Measurements from ENCODE around the gene COX8A. TPM values are rescaled to one million over a fixed set of nuclear protein-coding genes. Genes with fewer than 3 reads are reported as not detected.

Gene COX8A
- total and polyA plus RNA-seq, 2 of the 13 experiments (the other 11 are each of a cell fraction or from before 2014, with no cell fraction given), result 202 to 406 TPM

DNA sequence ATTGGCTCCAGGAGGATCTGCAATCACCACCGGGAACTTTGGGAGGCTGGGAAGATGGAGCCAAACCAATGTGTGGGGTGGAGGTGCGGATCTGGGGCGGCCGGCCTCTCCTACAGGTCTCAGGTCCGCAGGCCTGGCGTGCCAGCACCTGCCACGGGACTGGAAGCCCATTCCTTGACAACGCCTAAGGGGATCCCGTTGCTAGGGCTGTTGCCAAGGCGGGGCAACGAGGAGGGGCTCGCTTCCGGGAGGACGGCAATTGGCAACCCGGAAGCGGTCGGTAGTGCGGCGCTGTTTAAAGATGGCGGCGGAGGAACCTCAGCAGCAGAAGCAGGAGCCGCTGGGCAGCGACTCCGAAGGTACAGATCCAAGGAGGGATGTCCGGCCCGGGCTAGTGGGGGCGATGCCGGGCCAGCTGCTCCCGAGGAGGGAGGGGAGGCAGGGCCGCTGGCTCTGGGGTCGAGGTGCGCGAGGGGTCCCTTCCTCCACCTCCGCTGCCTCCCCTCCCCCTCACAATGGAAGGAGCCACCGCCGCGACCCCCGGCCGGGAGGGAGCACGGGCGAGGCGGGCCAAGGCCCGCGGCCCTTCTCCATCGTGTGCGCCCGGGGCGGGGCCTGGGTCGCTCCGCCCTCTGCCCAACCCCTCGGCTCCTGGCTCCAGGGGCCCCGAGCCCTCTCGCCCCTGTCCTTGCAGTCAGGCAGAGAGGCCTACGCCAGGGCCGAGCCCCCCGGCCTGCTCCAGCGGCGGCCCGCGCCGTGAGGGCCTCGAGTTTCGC is 11.9 kb downstream of the COX8A start, which contains the start of gene OTUB1 (continued):
- TF ChIP-seq YY1 (IDR thresholded peaks at IDR 0.05; ENCODE audit: insufficient read depth, insufficient replicate concordance, low read depth, low read length) (peak; percentile 96), ZNF768 (CRISPR knock-in tag; IDR thresholded peaks at IDR 0.05) (peak; percentile 41; the same call in 1 of the 2 replicates), ZSCAN22 (CRISPR knock-in tag; IDR thresholded peaks at IDR 0.05) (no peak; the same call in 1 of the 2 replicates), PHF21A (CRISPR knock-in tag; IDR thresholded peaks at IDR 0.05) (0 out of 2 replicates have a peak, but pooled peaks have one; percentile 7), FOXA1 (IDR thresholded peaks at IDR 0.05) (no peak), FOXA1 (CRISPR knock-in tag; IDR thresholded peaks at IDR 0.05) (0 out of 2 replicates have a peak, but pooled peaks have one; percentile 48), POLR2A (IDR thresholded peaks at IDR 0.05; ENCODE audit: insufficient read depth in 1 of 2, low read depth in 2 of 2, low read length in 2 of 2) (peak; percentile 81 to 87), TCF7L2 (IDR thresholded peaks at IDR 0.05; ENCODE audit: low read depth, low read length) (no peak), ZEB1 (IDR thresholded peaks at IDR 0.05; ENCODE audit: insufficient replicate concordance, low read depth) (no peak), ZBTB3 (CRISPR knock-in tag; IDR thresholded peaks at IDR 0.05; ENCODE audit: borderline replicate concordance, low read depth) (peak; percentile 74; the same call in 1 of the 2 replicates), NFE2L1 (CRISPR knock-in tag; IDR thresholded peaks at IDR 0.05; ENCODE audit: borderline replicate concordance) (no peak), GTF3A (CRISPR knock-in tag; conservative IDR thresholded peaks at IDR 0.05) (0 out of 2 replicates have a peak, but pooled peaks have one; percentile 10), WIZ (CRISPR knock-in tag; IDR thresholded peaks at IDR 0.05) (0 out of 2 replicates have a peak, but pooled peaks have one; percentile 50), AGO1 (IDR thresholded peaks at IDR 0.05; ENCODE audit: low read depth, low read length, poor library complexity, severe bottlenecking) (peak; percentile 8), NCOA5 (CRISPR knock-in tag; IDR thresholded peaks at IDR 0.05) (no peak), ZNF772 (CRISPR knock-in tag; IDR thresholded peaks at IDR 0.05) (peak; percentile 78; the same call in 1 of the 2 replicates), SNRNP70 (IDR thresholded peaks at IDR 0.05; ENCODE audit: low read depth, low read length) (no peak), SPEN (CRISPR knock-in tag; IDR thresholded peaks at IDR 0.05; ENCODE audit: low read depth) (peak; percentile 93), ARNTL (CRISPR knock-in tag; IDR thresholded peaks at IDR 0.05) (0 out of 2 replicates have a peak, but pooled peaks have one; percentile 55), RNF2 (conservative IDR thresholded peaks at IDR 0.05; ENCODE audit: low read depth) (no peak), POLR2AphosphoS2 (IDR thresholded peaks at IDR 0.05; ENCODE audit: low read depth, low read length) (no peak), FOXM1 (CRISPR knock-in tag; IDR thresholded peaks at IDR 0.05) (0 out of 2 replicates have a peak, but pooled peaks have one; percentile 37), PRPF4 (IDR thresholded peaks at IDR 0.05; ENCODE audit: low read depth, low read length, poor library complexity, severe bottlenecking) (peak; percentile 53), ZNF761 (CRISPR knock-in tag; conservative IDR thresholded peaks at IDR 0.05) (0 out of 2 replicates have a peak, but pooled peaks have one; percentile 48), ARID3A (IDR thresholded peaks at IDR 0.05; ENCODE audit: low read depth, low read length) (no peak), ZNF552 (CRISPR knock-in tag; IDR thresholded peaks at IDR 0.05; ENCODE audit: borderline replicate concordance) (no peak; the same call in 1 of the 2 replicates)
- TF ChIP-seq, protein P1, sequence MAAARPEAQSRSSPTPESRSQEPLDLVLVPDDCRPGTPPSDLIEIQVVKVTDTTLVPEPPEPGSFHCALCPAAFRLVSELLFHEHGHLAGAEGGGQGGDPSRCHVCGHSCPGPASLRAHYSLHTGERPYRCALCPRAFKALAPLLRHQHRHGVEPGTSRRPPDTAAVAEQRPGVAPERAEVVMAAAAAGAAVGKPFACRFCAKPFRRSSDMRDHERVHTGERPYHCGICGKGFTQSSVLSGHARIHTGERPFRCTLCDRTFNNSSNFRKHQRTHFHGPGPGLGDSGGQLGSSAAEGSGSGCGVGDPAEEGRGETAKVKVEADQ (CRISPR knock-in tag; IDR thresholded peaks at IDR 0.05; ENCODE audit: borderline replicate concordance), result peak; percentile 88
- TF ChIP-seq, protein P2, sequence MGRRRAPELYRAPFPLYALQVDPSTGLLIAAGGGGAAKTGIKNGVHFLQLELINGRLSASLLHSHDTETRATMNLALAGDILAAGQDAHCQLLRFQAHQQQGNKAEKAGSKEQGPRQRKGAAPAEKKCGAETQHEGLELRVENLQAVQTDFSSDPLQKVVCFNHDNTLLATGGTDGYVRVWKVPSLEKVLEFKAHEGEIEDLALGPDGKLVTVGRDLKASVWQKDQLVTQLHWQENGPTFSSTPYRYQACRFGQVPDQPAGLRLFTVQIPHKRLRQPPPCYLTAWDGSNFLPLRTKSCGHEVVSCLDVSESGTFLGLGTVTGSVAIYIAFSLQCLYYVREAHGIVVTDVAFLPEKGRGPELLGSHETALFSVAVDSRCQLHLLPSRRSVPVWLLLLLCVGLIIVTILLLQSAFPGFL (CRISPR knock-in tag; IDR thresholded peaks at IDR 0.05), result no peak

Measured in HepG2 (cell line).